AG04450 (cell line): Measurements from ENCODE around the gene PROM1. TPM values are rescaled to one million over a fixed set of nuclear protein-coding genes. Genes with fewer than 3 reads are reported as not detected.

Source experiments
- CTCF ChIA-PET: fragments of 300-600, 350-600 bp; formaldehyde crosslinking; extraction: SDS; loops from one replicate; lab custom pipeline; 2022; ENCODE audit warnings: antibody characterized with exemption, inconsistent platforms; lab: Charles Lee
- POLR2A ChIA-PET: fragments of 350-600 bp; formaldehyde crosslinking; extraction: SDS; loops from one replicate; lab custom pipeline; 2021; ENCODE audit warnings: antibody characterized with exemption, inconsistent platforms; lab: Yijun Ruan, JAX
- DNase-seq: peaks from one replicate; pipeline ENCODE4 v3.0.0-alpha.2; 2011; ENCODE audit warnings: low read depth, low spot score
- H3K27ac ChIP-seq: one replicate; pipeline ENCODE4 v1.5.1; 2012; ENCODE audit warnings: low read depth, low read length, control low read depth
- H3K27me3 ChIP-seq: one replicate; pipeline ENCODE4 v1.6.0; 2012; ENCODE audit warnings: low read length; ENCODE audit not compliant: control insufficient read depth, insufficient read depth
- H3K4me3 ChIP-seq: 2 replicates; pipeline ENCODE4 v1.5.1; 2011; ENCODE audit warnings: mild to moderate bottlenecking, low read depth, low read length, control low read depth
- H3K9me3 ChIP-seq: 2 replicates; pipeline ENCODE4 v1.5.1; 2012; ENCODE audit warnings: low read length; ENCODE audit not compliant: control insufficient read depth, insufficient read depth
- polyA plus RNA-seq: library from polyadenylated mRNA; depleted of rRNA; stranded (reverse); fragments of >200 nt; gene quantifications from 2 replicates; pipeline ENCODE4 v1.2.3, GENCODE V29; 2011
- TF ChIP-seq, protein P1 (sequence below): IDR thresholded peaks from 2 replicates; pipeline ENCODE4 v1.5.1; 2011; ENCODE audit warnings: low read depth, low read length, control low read depth, inconsistent platforms

PROM1 gene
- polyA plus RNA-seq, 1 experiment = not detected

GRCh38 chr4:16034010-16034748 lies 49.6 kb downstream of the PROM1 start:
- Histone ChIP-seq H3K27me3 (peaks cover 6% of the 10 kb centered on the region), H3K9me3 (no peaks in the 10 kb centered on the region), H3K4me3 (no peak overlapping the region), H3K27ac (no peak overlapping the region)
- POLR2A ChIA-PET = no interaction called here
- CTCF ChIA-PET = interaction anchor here (0.9 kb wide), 1 partner anchor 231 kb away, joined by 3 read pairs; no protein-coding TSS in a partner anchor
- DNase-seq = no peak
- TF ChIP-seq, protein P1, sequence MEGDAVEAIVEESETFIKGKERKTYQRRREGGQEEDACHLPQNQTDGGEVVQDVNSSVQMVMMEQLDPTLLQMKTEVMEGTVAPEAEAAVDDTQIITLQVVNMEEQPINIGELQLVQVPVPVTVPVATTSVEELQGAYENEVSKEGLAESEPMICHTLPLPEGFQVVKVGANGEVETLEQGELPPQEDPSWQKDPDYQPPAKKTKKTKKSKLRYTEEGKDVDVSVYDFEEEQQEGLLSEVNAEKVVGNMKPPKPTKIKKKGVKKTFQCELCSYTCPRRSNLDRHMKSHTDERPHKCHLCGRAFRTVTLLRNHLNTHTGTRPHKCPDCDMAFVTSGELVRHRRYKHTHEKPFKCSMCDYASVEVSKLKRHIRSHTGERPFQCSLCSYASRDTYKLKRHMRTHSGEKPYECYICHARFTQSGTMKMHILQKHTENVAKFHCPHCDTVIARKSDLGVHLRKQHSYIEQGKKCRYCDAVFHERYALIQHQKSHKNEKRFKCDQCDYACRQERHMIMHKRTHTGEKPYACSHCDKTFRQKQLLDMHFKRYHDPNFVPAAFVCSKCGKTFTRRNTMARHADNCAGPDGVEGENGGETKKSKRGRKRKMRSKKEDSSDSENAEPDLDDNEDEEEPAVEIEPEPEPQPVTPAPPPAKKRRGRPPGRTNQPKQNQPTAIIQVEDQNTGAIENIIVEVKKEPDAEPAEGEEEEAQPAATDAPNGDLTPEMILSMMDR = no peak

DNA sequence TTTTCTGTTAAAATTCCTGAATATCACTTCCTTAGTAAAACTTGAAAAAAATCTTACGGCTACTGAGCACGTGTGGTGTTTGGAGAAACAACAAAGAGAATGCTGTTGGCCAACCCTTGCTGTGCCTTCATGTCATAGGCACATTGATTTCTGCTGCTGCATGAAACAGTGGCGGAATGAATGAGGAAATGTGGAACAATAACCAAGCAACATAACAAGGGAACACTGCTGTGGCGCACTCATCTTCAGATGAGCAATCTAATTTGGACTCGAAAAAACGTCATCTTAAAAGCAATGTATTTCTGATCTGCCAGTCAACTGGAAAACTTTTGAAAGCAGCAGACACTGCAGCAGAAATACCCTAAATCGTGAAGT lies 51.4 kb downstream of the PROM1 start:
- Histone ChIP-seq H3K27me3 (peaks cover 6% of the 10 kb centered on the region), H3K4me3 (no peak overlapping the region), H3K9me3 (no peaks in the 10 kb centered on the region), H3K27ac (no peak overlapping the region)
- TF ChIP-seq, protein P1 = no peak
- no peak for DNase-seq
- ChIA-PET CTCF (interaction anchor here (0.7 to 6.9 kb wide), 2 partner anchors 12 to 232 kb away, joined by 3 to 98 read pairs; no protein-coding TSS in a partner anchor), POLR2A (no interaction called here)

GRCh38 chr4:16031546-16032395 lies 52.1 kb downstream of the PROM1 start:
- DNase-seq = no peak
- no peaks in the 10 kb centered on the region for H3K9me3 ChIP-seq
- H3K27me3 ChIP-seq = peaks cover 4% of the 10 kb centered on the region
- H3K27ac ChIP-seq = no peak overlapping the region
- POLR2A ChIA-PET = interaction anchor here (0.7 kb wide), 1 partner anchor 597 kb away, joined by 3 read pairs; no protein-coding TSS in a partner anchor
- no peak overlapping the region for H3K4me3 ChIP-seq
- TF ChIP-seq, protein P1 = no peak
- CTCF ChIA-PET = interaction anchor here (0.7 to 6.9 kb wide), 3 partner anchors 12 to 233 kb away, joined by 3 to 98 read pairs (median 3); no protein-coding TSS in a partner anchor

DNA sequence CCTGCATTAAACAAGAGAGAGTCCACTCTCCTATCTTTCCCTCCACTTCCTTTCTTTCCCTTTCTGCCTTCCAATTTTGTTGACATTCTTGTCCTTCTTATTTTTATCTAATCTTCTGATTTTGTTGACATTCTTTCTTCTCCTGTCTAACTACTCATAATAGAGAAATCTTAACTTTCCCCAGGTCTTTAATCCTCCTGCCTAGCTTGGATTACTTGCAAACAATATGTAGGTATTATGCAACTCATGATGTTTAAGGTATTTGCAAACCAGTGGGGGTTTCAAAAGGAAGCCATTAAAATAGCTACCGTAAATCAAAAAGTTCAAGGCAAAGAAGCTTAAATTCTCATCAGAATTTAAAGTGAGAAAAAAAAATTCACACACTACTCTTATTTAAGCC lies 53.9 kb downstream of the PROM1 start:
- H3K4me3 ChIP-seq = no peak overlapping the region
- peaks cover 7% of the 10 kb centered on the region for H3K27me3 ChIP-seq
- CTCF ChIA-PET = interaction anchor here (1.0 to 6.9 kb wide), 4 partner anchors 169 to 414 kb away, joined by 3 to 98 read pairs (median 6); no protein-coding TSS in a partner anchor
- H3K27ac ChIP-seq = no peak overlapping the region
- TF ChIP-seq, protein P1 = no peak
- POLR2A ChIA-PET = no interaction called here
- DNase-seq = no peak
- H3K9me3 ChIP-seq = no peaks in the 10 kb centered on the region
